K562 (cell line): ENCODE results near the gene EPS8.

Experiments used
- EP300 ChIP-seq: IDR thresholded peaks from 2 replicates; pipeline ENCODE4 v1.6.1; 2012; ENCODE audit warnings: low read length, improper control_type of control experiment
- GABPB2 ChIP-seq: fragments of 250-450 bp; sonication (Bioruptor Pico); conservative IDR thresholded peaks from 2 replicates; pipeline ENCODE4 v1.5.1; 2021; ENCODE audit warnings: mild to moderate bottlenecking
- POLR2AphosphoS5 ChIP-seq: IDR thresholded peaks from 2 replicates; pipeline ENCODE4 v1.6.1; 2011; ENCODE audit warnings: mild to moderate bottlenecking, low read depth, low read length, moderate library complexity; ENCODE audit not compliant: control insufficient read depth, insufficient read depth
- RFX5 ChIP-seq: IDR thresholded peaks from 2 replicates; pipeline ENCODE4 v1.6.1; 2011; ENCODE audit warnings: low read depth, mild to moderate bottlenecking, improper control_type of control experiment, low read length
- SIN3A ChIP-seq, 2 experiments: fragments of 150-350 bp in 1 of 2; IDR thresholded peaks; 2 replicates each; pipeline ENCODE4 v1.6.1; 2011 to 2016; ENCODE audit warnings: borderline replicate concordance in 2 of 2, low read depth in 2 of 2, low read length in 2 of 2, mild to moderate bottlenecking in 2 of 2, moderate library complexity in 2 of 2; ENCODE audit not compliant: control insufficient read depth in 1 of 2
- SP1 ChIP-seq: sonication (generic); formaldehyde crosslinking; IDR thresholded peaks from 2 replicates; pipeline ENCODE4 v1.8.1; 2022; ENCODE audit warnings: mild to moderate bottlenecking, missing genetic modification reagents
- TFAP4 ChIP-seq: sonication (generic); formaldehyde crosslinking; IDR thresholded peaks from 2 replicates; pipeline ENCODE4 v1.8.0; 2022; ENCODE audit warnings: missing genetic modification reagents, mild to moderate bottlenecking, moderate library complexity, borderline replicate concordance
- YY1 ChIP-seq, 3 experiments: IDR thresholded peaks; 2 replicates each; pipeline ENCODE4 v1.6.1; 2011; ENCODE audit warnings: low read length in 2 of 3, mild to moderate bottlenecking in 2 of 3, moderate library complexity in 2 of 3, borderline replicate concordance in 1 of 3, control low read depth in 1 of 3, low read depth in 1 of 3; ENCODE audit not compliant: insufficient read depth in 3 of 3, insufficient replicate concordance in 2 of 3, control insufficient read depth in 1 of 3, insufficient read length in 1 of 3; ENCODE audit errors: extremely low read depth in 1 of 3
- ZSCAN29 ChIP-seq: fragments of 450-650 bp; IDR thresholded peaks from 2 replicates; pipeline ENCODE4 v1.6.1; 2017

GRCh38 chr12:15677726-15678201 is 111.4 kb downstream of the EPS8 start:
- TF ChIP-seq ZSCAN29 (no peak), TFAP4 (CRISPR knock-in tag) (no peak), RFX5 (no peak), YY1 (IDR thresholded peaks at IDR 0.05; ENCODE audit: borderline replicate concordance in 1 of 3, control insufficient read depth in 1 of 3, extremely low read depth in 1 of 3, insufficient read depth in 3 of 3, insufficient read length in 1 of 3, insufficient replicate concordance in 2 of 3, low read depth in 1 of 3, low read length in 2 of 3) (no peak), GABPB2 (CRISPR knock-in tag) (no peak), SIN3A (IDR thresholded peaks at IDR 0.05; ENCODE audit: borderline replicate concordance in 2 of 2, control insufficient read depth in 1 of 2, low read depth in 2 of 2, low read length in 2 of 2) (no peak), SP1 (CRISPR knock-in tag) (no peak), POLR2AphosphoS5 (no peak), EP300 (no peak)
